Left hindlimb (tissue), 1 donor: ENCODE measurements around the gene ART1.

Experiments
- DNase-seq: peaks from one replicate; pipeline ENCODE4 v3.0.0-alpha.2; 2018

Gene ART1

GRCh38 chr11:3666023-3666530 is 21.1 kb downstream of the ART1 start:
- DNase-seq = no peak

GRCh38 chr11:3667149-3668035 is 22.5 kb downstream of the ART1 start:
- no peak for DNase-seq

- no peak for DNase-seq
Measured at GRCh38 chr11:3669128-3669527, 24.2 kb downstream of the ART1 start.

GRCh38 chr11:3669742-3670183 is 24.8 kb downstream of the ART1 start:
- no peak for DNase-seq

GRCh38 chr11:3671334-3672254 is 26.7 kb downstream of the ART1 start, which contains the start of gene CHRNA10:
Gene CHRNA10, minus strand, starts transcription at chr11:3671384. Its CDS starts 72 bp downstream, at chr11:3671312.
- no peak for DNase-seq

- no peak for DNase-seq
Measured at GRCh38 chr11:3674189-3674588, 29.3 kb downstream of the ART1 start.

GRCh38 chr11:3675971-3676370 is 31.0 kb downstream of the ART1 start:
- no peak for DNase-seq

- DNase-seq = no peak
Measured at GRCh38 chr11:3679077-3679476, 34.1 kb downstream of the ART1 start.

GRCh38 chr11:3683039-3683438 is 38.1 kb downstream of the ART1 start:
- no peak for DNase-seq

GRCh38 chr11:3684129-3684818 is 39.3 kb downstream of the ART1 start:
- DNase-seq = no peak

GRCh38 chr11:3684819-3685172 is 39.9 kb downstream of the ART1 start:
- DNase-seq = no peak

GRCh38 chr11:3685923-3686322 is 41.0 kb downstream of the ART1 start:
- no peak for DNase-seq

- DNase-seq = no peak
Measured at GRCh38 chr11:3686751-3687150, 41.8 kb downstream of the ART1 start.

GRCh38 chr11:3700410-3700809 is 55.5 kb downstream of the ART1 start:
- no peak for DNase-seq

GRCh38 chr11:3700910-3701309 is 56.0 kb downstream of the ART1 start:
- no peak for DNase-seq

- DNase-seq = no peak
Measured at GRCh38 chr11:3703383-3703782, 58.5 kb downstream of the ART1 start.

GRCh38 chr11:3707176-3707575 is 62.2 kb downstream of the ART1 start:
- DNase-seq = no peak

GRCh38 chr11:3709977-3710376 is 65.0 kb downstream of the ART1 start:
- DNase-seq = no peak

GRCh38 chr11:3710485-3711259 is 65.7 kb downstream of the ART1 start:
- no peak for DNase-seq

GRCh38 chr11:3712274-3712673 is 67.3 kb downstream of the ART1 start:
- no peak for DNase-seq
